WTC11 (cell line): Measurements from ENCODE around the gene CEP20. TPM values are rescaled to one million over a fixed set of nuclear protein-coding genes. Genes with fewer than 3 reads are reported as not detected.

Source experiments
- ATAC-seq: fragments of 200-7000 bp; cut with Tn5 transposase; 2 replicates; pipeline ENCODE4 v1.10.0; 2021; ENCODE audit warnings: mild to moderate bottlenecking, moderate library complexity
- CTCF ChIA-PET: fragments of 300-600 bp; sonication (Branson Sonifier 250); formaldehyde crosslinking; loops from one replicate; lab custom pipeline; 2021; ENCODE audit warnings: antibody characterized with exemption; lab: Charles Lee
- POLR2A ChIA-PET: fragments of 350-600 bp; sonication (Branson Sonifier 250); formaldehyde crosslinking; loops from one replicate; lab custom pipeline; 2021; ENCODE audit warnings: antibody characterized with exemption; lab: Charles Lee
- DNase-seq: peaks from one replicate; pipeline ENCODE4 v3.0.0; 2021; ENCODE audit warnings: low spot score
- H3K27ac Mint-ChIP-seq: 2 replicates; pipeline ENCODE4 v1.8.0; 2021; ENCODE audit warnings: mixed read lengths
- H3K27me3 Mint-ChIP-seq: 2 replicates; pipeline ENCODE4 v1.8.0; 2021; ENCODE audit warnings: low read depth, mild to moderate bottlenecking, moderate library complexity, mixed read lengths
- H3K36me3 Mint-ChIP-seq: 2 replicates; pipeline ENCODE4 v1.8.0; 2021; ENCODE audit warnings: mixed read lengths
- H3K4me1 Mint-ChIP-seq: 2 replicates; pipeline ENCODE4 v1.8.0; 2022; ENCODE audit warnings: mixed read lengths
- H3K4me3 Mint-ChIP-seq: 2 replicates; pipeline ENCODE4 v1.8.0; 2021; ENCODE audit warnings: mild to moderate bottlenecking, moderate library complexity, mixed read lengths
- H3K9me3 Mint-ChIP-seq: 2 replicates; pipeline ENCODE4 v1.8.0; 2021; ENCODE audit warnings: mixed read lengths
- ARID4B ChIP-seq: sonication (generic); formaldehyde crosslinking; IDR thresholded peaks from 2 replicates; pipeline ENCODE4 v1.8.0; 2023; ENCODE audit warnings: missing genetic modification reagents, mild to moderate bottlenecking, borderline replicate concordance
- CREB1 ChIP-seq: sonication (generic); formaldehyde crosslinking; IDR thresholded peaks from 2 replicates; pipeline ENCODE4 v1.8.0; 2023; ENCODE audit warnings: mild to moderate bottlenecking, missing genetic modification reagents
- CREM ChIP-seq: sonication (generic); formaldehyde crosslinking; IDR thresholded peaks from 2 replicates; pipeline ENCODE4 v1.8.1; 2022; ENCODE audit warnings: mild to moderate bottlenecking, missing genetic modification reagents, moderate library complexity
- E2F4 ChIP-seq: sonication (generic); formaldehyde crosslinking; IDR thresholded peaks from 2 replicates; pipeline ENCODE4 v1.8.1; 2022; ENCODE audit warnings: low read depth, mild to moderate bottlenecking, moderate library complexity, missing genetic modification reagents, borderline replicate concordance
- GABPB1 ChIP-seq: sonication (generic); formaldehyde crosslinking; IDR thresholded peaks from 2 replicates; pipeline ENCODE4 v1.8.1; 2023; ENCODE audit warnings: mild to moderate bottlenecking, missing genetic modification reagents
- HMGA2 ChIP-seq: fragments of 250-450 bp; sonication (Bioruptor Pico); IDR thresholded peaks from 2 replicates; pipeline ENCODE4 v1.4.0; 2021; ENCODE audit warnings: mild to moderate bottlenecking, moderate library complexity
- SOX15 ChIP-seq: fragments of 250-450 bp; sonication (Bioruptor Pico); IDR thresholded peaks from 2 replicates; pipeline ENCODE4 v1.9.0; 2021; ENCODE audit warnings: mild to moderate bottlenecking
- ZNF138 ChIP-seq: sonication (generic); formaldehyde crosslinking; conservative IDR thresholded peaks from 2 replicates; pipeline ENCODE4 v1.8.1; 2022; ENCODE audit warnings: mild to moderate bottlenecking, moderate library complexity, missing genetic modification reagents
- ZNF219 ChIP-seq: sonication (generic); formaldehyde crosslinking; IDR thresholded peaks from 2 replicates; pipeline ENCODE4 v1.8.0; 2023; ENCODE audit warnings: missing genetic modification reagents, mild to moderate bottlenecking, borderline replicate concordance
- ZNF263 ChIP-seq: sonication (generic); formaldehyde crosslinking; IDR thresholded peaks from 2 replicates; pipeline ENCODE4 v1.8.1; 2022; ENCODE audit warnings: low read depth, mild to moderate bottlenecking, moderate library complexity, missing genetic modification reagents
- ZNF423 ChIP-seq: fragments of 250-450 bp; sonication (Bioruptor Pico); IDR thresholded peaks from 2 replicates; pipeline ENCODE4 v2.1.2; 2022; ENCODE audit warnings: mild to moderate bottlenecking, moderate library complexity
- ZSCAN18 ChIP-seq: fragments of 250-450 bp; sonication (Bioruptor Pico); IDR thresholded peaks from 2 replicates; pipeline ENCODE4 v2.1.2; 2022; ENCODE audit warnings: mild to moderate bottlenecking, moderate library complexity
- total RNA-seq: library from RNA; stranded (reverse); gene quantifications from 3 replicates; pipeline ENCODE4 v1.2.3, GENCODE V29; 2021

The CEP20 gene
- total RNA-seq, 1 experiment from 2014 or later = 39.1 TPM

GRCh38 chr16:15899538-15900100 is 11.2 kb upstream of the CEP20 start:
- no peak for DNase-seq
- no peaks in the 10 kb centered on the region for H3K36me3 Mint-ChIP-seq
- peak; percentile 33; the same call in 1 of the 2 replicates for TF ChIP-seq GABPB1
- TF ChIP-seq ZNF423 = no peak
- TF ChIP-seq, all 79 proteins: peak for 1
- CTCF ChIA-PET = interaction anchor here (0.7 to 0.9 kb wide), 2 partner anchors 11 to 78 kb away, joined by 3 read pairs; partner anchors contain the start of gene CEP20
- peaks cover 2% of the 10 kb centered on the region for H3K9me3 Mint-ChIP-seq
- H3K4me3 Mint-ChIP-seq = no peak overlapping the region
- no peak; the same call in 1 of the 2 replicates for ATAC-seq
- POLR2A ChIA-PET = no interaction called here
- H3K27me3 Mint-ChIP-seq = no peaks in the 10 kb centered on the region; the same call in 1 of the 2 replicates
- peaks cover 15% of the 10 kb centered on the region for H3K4me1 Mint-ChIP-seq
- no peak overlapping the region for H3K27ac Mint-ChIP-seq

GRCh38 chr16:15898654-15899053 is 10.3 kb upstream of the CEP20 start:
- Mint-ChIP-seq H3K27me3 (no peaks in the 10 kb centered on the region), H3K4me3 (no peak overlapping the region), H3K36me3 (no peaks in the 10 kb centered on the region), H3K4me1 (peaks cover 15% of the 10 kb centered on the region), H3K9me3 (no peaks in the 10 kb centered on the region), H3K27ac (no peak overlapping the region)
- POLR2A ChIA-PET = no interaction called here
- TF ChIP-seq HMGA2 (CRISPR knock-in tag) = no peak
- no peak for TF ChIP-seq E2F4 (CRISPR knock-in tag)
- no peak for TF ChIP-seq ARID4B
- no peak for TF ChIP-seq CREM (CRISPR knock-in tag)
- no peak for TF ChIP-seq ZSCAN18
- DNase-seq (no peak), ATAC-seq (no peak)
- CTCF ChIA-PET = interaction anchor here (0.9 kb wide), 1 partner anchor 77 kb away, joined by 3 read pairs; no protein-coding TSS in a partner anchor

- CTCF ChIA-PET = interaction anchor here (0.7 to 1.1 kb wide), 2 partner anchors 9 to 23 kb away, joined by 4 to 8 read pairs; partner anchors contain the start of gene CEP20
- no peak overlapping the region for H3K4me3 Mint-ChIP-seq
- H3K27me3 Mint-ChIP-seq = no peaks in the 10 kb centered on the region
- DNase-seq = no peak
- H3K36me3 Mint-ChIP-seq = no peaks in the 10 kb centered on the region
- peaks cover 15% of the 10 kb centered on the region for H3K4me1 Mint-ChIP-seq
- no peak for ATAC-seq
- H3K27ac Mint-ChIP-seq = no peak overlapping the region
- H3K9me3 Mint-ChIP-seq = no peaks in the 10 kb centered on the region
- TF ChIP-seq ZNF138 (CRISPR knock-in tag) (no peak), SOX15 (CRISPR knock-in tag) (no peak), CREB1 (no peak), ZNF219 (CRISPR knock-in tag) (no peak), ZNF263 (CRISPR knock-in tag) (0 out of 2 replicates have a peak, but pooled peaks have one; percentile 35)
- POLR2A ChIA-PET = interaction anchor here (1.1 kb wide), 1 partner anchor 10 kb away, joined by 6 read pairs; the partner anchor contains the start of gene CEP20
Observed at GRCh38 chr16:15897834-15898254, 9.4 kb upstream of the CEP20 start.
